ENCODE results near the gene PLEKHM1.
"Not testable (repeated sequence)": the region's sequence is repeated elsewhere in the genome, so short reads cannot be mapped to it uniquely, and the experiment has no call there.

PLEKHM1 gene

DNA sequence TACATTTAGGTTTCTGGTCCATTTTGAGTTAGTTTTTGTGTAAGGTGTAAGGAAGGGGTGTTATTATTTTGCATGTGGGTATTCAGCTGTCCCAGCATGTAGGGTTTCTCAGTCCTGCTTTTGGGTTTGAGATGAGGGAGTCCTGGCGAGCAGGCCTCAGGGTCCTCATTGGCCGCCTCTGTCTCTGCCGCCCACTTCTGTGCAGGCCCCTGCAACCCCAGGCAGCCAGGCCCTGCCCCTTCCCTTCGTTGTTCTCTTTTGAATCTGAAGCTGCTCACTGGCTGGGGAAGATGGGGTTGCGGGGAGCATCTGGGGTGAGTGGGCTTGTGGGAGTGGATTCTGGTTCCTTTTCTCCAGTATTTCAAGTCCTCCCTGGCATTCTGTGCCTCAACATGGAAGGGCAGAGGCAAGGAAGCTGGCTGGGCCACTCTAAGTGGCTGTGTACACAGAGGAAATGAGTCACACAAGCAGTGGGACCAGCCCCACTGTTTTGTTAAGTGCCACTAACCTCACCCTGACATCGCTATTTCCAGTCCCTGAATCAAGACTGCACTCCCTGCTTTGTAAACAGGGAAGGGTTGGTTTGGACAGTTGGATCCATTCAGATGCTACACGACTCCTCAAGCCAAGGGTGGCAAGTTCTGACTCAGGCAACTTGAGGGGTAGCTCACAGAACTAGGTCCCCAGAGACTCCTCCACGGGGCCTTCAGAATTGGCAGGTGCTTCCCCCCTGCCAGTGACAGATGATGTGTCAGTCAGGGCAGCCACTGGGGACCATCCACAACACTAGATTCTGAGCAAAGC lies 28.8 kb downstream of the PLEKHM1 start:
- not testable (repeated sequence) for H3K4me3 ChIP-seq (ENCODE audit: low read depth, low read length)

DNA sequence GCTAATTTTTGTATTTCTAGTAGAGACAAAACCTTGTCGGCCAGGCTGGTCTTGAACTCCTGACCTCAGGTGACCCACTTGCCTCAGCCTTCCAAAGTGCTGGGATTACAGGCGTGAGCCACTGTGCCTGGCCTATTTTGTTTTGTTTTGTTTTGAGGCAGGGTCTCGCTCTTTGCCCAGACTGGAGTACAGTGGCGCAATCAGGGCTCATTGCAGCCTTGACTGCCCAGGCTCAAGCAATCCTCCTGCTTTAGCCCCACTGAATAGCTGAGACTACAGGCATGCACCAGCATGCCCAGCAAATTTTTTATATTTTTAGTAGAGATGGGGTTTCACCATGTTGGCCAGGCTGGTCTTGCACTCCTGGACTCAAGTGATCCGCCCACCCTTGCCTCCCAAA lies 30.1 kb downstream of the PLEKHM1 start:
- H3K4me3 ChIP-seq (ENCODE audit: low read depth, low read length) = not testable (repeated sequence)

DNA sequence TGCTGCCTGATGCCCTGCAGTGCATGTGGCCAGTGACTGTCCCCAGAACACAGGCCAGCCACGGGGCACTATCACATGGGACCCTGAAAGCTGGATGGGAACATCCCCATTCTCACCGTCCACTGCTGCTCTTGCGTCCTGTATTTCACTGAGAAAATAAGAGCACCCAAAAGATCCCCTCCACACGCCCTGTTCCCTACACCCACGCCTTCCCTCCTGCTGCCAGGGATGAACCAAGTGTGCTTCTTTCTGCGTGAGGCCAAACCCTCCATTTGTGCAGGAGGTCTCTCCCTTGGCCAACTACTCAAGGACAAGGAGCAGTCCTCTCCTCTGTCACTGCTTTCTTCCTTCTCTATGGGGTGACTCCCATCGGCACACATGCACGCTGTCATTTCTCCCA lies 36.2 kb downstream of the PLEKHM1 start:
- H3K4me3 ChIP-seq (ENCODE audit: low read depth, low read length) = not testable (repeated sequence)

DNA sequence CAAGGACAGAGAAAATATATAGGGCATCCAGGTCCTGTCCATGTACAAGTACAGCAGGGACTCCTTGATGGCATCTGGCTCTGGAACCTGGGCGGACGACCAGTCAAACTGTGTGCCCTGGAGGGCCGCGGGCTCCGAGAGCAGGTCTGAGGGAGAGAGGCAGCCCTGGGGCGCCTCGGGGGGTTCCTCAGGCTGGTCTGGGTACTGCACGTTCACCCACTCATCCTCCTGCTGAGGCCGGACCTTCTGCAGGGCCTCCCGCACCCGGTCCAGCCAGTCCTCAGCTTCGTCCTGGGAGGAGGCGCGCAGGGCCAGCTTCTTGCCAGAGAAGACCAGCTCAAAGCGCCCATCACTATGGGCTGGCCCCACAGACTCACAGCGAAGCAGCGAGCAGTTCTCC lies 36.8 kb downstream of the PLEKHM1 start:
- not testable (repeated sequence) for H3K4me3 ChIP-seq (ENCODE audit: low read depth, low read length)

DNA sequence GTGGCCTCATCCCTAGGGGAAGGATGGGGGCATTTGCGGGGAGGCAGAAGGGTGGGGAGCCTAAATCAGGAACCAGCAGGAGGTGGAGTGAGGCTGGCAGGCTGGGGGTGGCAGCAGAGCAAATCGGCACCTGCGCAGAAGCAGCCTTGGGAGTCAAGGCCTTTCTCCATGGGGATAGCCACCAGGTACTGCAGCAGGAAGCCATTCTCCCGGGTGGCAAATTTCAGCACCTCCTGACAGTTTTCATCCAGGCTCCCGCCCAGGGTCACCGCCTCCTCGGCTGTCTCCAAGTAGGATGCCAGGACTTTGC lies 37.3 kb downstream of the PLEKHM1 start:
- H3K4me3 ChIP-seq (ENCODE audit: low read depth, low read length) = not testable (repeated sequence)

DNA sequence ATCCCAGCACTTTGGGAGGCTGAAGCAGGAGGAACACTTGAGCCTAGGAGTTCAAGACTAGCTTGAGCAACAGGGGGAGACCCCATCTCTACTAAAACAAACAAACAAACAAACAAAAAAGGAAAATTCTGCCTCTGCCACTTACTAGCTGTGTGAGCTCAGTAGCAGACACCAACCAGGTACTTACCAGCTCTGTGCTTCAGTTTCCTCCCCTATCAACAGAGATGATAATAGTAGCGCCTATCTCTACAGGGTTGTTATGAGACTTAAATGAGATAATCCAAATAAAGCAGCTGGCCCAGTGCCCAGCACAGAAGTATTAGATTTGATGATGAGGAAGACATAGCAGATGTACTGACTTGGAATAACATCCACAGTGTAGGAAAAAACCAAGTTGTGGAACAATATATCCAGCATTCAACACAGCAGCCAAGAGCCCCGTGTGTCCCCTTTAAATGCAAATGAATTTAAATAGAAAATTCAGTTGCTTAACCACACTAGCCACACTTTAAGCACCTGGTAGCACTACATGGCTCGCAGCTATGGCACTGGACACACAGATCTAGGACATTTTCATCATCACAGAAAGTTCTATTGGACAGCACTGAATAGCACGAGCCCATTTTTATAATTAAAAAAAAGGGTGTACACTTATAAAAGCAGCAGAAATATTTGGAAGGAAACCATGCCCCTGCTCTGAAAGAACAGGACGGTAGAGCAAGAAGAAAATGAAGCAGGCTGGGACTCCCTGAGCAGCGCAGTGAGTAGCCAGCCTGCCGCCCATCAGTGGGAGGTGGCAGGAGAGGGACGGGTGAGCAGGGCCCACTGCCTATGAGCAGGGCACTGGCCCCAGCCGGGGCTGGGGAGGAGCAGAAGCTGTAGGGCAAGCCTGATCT lies 37.9 kb downstream of the PLEKHM1 start:
- not testable (repeated sequence) for H3K4me3 ChIP-seq (ENCODE audit: low read depth, low read length)

DNA sequence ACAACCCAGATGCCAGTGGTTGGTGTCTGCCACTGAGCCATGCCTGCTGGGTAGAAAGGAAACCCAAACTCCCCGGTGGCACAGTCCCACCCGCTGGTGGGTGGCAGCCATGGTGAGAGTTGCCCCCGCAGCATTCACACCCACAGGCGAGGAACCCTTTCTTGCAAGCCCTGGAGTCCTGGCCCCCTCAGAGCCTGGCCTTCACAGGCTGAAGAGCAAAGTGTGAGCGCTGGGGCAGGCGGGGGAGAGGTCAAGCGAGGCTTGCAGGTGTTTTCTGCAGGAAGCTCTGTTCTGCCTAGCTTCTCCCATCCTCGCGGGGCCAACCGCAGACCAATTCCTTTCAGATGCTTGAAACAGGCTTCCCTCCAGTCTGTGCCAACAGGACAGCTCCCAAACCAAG lies 38.9 kb downstream of the PLEKHM1 start:
- H3K4me3 ChIP-seq (ENCODE audit: low read depth, low read length) = not testable (repeated sequence)

DNA sequence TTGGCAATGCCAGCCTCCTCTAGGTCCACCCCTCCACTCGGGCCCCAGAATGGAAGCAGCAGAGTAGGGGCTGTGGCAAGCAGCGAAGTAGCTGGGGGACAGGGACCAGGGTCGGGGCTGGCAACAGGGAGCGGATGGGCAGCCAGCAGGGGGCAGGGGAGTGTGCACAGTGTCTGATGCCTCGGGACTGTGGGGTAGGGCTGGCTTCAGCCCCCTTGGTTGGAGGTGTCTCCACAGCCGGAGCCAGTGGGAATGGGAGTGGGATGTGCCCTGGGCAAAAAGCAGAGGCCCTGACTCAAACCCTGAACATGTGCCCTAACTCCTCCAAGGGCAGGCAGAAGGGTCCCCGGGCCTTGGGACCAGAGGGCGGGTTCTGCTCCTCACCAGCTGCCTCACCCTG lies 39.4 kb downstream of the PLEKHM1 start:
- no peak overlapping the region for H3K4me3 ChIP-seq (ENCODE audit: low read depth, low read length)

DNA sequence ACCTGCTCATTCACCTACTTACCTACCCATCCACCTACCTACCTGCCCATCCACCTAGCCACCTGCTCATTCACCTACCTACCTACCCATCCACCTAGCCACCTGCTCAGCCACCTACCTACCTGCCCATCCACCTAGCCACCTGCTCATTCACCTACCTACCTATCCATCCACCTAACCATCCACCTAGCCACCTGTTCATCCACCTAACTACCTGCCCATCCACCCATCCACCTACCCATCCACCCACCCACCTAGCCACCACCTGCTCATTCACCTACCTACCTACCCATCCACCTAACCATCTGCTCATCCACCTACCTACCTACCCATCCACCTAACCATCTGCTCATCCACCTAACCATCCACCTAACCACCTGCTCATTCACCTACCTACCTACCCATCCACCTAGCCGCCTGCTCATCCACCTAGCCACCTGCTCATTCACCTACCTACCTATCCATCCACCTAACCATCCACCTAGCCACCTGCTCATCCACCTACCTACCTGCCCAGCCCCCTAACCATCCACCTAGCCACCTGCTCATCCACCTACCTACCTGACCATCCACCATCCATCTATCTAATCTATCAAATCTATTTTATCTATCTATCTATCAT lies 40.7 kb downstream of the PLEKHM1 start:
- H3K4me3 ChIP-seq (ENCODE audit: low read depth, low read length) = not testable (repeated sequence)

DNA sequence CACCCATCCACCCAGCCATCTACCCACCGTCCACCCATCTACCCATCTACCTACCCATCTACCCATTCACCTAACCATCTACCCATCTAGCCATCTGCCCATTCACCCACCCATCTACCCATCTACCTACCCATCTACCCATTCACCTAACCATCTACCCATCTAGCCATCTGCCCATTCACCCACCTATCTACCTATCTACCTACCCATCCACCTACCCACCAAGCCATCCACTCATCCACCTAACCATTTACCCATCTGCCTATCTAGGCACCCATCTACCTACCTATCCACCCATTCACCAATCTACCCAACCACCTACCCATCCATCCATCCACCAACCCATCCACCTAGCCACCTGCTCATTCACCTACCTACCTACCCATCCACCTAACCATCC lies 41.3 kb downstream of the PLEKHM1 start:
- not testable (repeated sequence) for H3K4me3 ChIP-seq (ENCODE audit: low read depth, low read length)

DNA sequence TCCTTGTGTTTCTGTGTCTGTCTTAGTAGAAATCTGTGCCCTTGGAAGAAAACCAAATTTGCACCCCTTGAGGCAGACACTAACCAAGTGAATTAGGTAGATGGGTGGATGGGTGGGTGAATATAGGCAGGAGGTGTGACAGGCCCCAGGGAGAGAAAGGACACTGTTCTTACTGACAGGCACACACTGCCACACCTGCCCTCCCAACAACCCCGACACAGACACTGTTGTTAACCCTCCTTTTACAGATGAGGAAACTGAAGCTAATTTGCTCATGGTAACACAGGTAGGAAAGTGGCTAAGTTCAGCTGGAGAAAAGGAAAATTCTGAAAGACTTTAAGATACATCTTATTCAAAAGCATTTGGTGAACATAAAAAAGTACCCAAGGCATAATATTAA lies 42.0 kb downstream of the PLEKHM1 start:
- not testable (repeated sequence) for H3K4me3 ChIP-seq (ENCODE audit: low read depth, low read length)

DNA sequence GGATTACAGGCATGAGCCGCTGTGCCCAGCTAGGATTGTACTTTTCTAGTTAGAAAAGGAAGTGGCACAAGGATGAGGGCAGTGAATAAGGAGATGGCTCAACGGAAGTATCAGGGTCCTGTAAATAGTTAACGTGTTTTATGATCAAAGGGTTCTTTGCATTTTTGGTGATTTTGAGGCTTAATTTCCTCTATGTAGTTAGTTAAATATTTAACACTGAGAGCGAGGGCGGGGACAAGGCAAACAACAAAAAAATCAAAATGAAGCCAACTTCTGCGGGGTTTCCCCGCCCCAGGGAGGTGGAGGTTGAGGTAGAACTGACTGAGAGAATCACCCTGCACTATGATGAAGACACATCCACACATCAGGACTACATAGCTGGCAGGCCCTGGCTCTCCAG lies 42.5 kb downstream of the PLEKHM1 start:
- not testable (repeated sequence) for H3K4me3 ChIP-seq (ENCODE audit: low read depth, low read length)

DNA sequence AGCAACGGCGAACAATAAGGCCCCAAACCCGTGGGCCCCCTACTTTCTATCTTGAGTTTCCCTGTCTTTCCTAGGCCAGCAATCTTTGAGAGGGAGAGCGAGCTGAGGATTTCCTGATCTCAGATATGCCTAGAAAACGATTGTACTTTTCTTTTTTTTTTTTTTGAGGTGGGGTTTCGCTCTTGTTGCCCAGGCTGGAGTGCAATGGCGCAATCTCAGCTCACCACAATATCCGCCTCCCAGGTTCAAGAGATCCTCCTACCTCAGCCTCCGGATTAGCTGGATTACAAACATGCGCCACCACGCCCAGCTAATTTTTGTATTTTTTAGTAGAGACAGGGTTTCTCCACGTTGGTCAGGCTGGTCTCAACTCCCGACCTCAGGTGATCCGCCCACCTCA lies 42.9 kb downstream of the PLEKHM1 start:
- H3K4me3 ChIP-seq (ENCODE audit: low read depth, low read length) = not testable (repeated sequence)

DNA sequence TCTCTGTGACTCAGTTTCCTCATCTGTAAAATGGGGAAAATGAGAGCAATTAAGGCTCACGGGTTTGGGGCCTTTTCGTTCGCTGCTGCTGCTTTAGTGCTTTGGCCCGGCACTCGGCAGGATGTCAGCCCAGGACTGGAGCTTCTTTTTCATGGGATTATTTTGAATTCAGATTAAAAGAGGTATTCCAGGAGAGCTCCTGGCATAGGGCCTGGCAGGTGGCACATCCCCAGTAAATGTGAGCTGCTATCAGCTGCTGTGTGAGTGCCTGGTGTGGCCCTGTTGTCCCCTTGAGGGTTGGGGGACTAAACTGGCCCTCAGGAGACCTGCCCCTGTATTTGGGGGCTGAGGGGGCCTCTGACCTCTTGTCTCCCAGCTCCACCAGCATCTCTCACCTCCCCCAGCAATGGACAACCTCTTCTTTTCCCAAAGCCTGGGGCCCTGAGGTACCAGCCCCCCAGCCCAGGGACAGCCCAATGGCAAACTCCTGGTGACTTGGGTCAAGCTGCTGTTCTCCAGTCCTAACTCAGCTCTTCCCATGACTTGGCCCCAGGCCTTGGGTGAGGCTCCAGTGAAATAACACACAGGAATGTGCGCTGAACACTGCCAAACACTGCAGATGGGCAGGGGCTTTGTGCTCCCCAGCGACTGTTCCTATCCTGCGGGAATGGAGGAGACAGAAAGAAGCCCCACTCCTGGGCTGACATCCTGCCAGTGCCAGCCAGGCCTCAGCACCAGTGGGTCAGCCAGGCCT lies 43.5 kb downstream of the PLEKHM1 start:
- not testable (repeated sequence) for H3K4me3 ChIP-seq (ENCODE audit: low read depth, low read length)

DNA sequence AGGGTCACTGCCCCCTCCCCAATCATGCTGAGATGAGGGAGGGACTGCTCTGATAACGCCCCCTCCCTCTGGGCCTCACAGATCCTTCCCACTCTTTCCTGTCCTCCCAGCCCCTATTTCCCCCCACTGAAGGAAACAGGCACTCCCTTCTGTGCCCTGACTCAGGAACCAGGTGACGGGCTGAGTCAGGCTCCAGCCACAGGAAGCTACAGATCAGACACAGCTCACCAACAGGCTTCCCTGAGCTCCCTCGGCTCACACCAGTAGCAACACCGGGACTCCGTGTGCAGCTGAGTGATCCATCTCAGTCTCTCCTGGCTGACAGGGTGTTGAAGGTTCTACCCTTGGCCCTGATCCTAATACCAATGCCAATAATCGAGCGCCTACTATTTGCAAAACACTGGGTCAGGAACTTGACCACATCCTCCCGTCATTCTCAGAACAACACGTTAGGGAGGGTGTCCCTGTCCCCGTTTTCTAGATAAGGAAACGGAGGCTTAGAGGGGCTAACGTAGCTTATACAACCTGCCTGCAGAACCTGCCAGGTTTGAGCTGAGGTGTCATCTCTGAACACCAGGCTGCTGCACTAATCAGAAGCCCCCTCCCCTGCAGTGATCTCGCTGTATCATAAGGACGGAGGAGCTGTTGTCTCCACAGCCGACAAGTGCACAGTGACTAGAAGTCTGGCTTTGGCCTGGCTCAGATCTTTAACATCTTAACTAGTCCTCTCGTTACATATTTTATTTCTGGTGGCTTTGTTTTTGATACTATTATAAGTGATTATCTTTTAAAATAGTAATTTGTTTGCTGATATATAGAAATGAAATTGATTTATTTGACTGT lies 44.4 kb downstream of the PLEKHM1 start:
- H3K4me3 ChIP-seq (ENCODE audit: low read depth, low read length) = not testable (repeated sequence)

DNA sequence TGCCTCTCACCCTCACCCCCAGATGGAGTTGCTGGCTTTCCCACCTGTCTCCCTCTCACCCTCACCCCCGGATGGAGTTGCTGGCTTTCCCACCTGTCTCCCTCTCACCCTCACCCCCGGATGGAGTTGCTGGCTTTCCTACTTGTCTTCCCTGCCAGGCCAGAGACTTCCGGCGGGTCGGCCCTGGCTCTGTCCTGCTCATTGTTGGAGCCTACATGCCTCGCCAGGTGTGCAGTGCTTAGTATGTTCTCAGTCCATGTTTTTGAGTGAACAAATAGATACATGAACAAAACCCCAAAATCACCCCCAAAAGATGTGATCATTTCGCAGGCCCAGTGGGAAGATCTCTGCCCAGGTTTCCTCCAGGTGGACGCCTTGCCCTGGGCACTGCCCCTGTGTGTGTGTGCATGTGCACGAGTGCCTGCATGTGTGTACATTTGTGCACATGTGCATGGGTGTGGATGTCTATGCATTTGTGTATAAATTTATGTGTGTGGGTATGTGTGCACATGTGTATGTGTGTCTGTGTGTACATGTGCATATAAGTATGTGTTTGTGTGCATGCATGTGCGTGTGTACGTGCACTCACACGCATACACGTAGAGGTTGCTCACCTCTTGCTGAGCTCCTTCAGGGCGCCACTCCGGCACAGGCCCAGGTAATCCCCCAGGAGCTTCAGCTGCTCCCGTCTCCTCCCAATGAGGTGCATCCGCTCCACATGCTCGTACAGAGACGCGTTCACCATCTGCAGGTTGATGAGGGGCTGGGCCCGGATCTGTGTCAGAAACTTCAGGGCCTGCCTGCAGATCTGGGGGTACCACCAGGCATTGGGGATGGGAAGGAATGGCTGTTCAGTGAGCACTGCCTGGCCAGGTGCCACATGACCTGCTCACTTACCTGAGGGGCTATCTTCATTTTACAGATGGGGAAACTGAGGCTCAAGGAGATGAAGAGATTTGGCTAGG lies 45.4 kb downstream of the PLEKHM1 start:
- H3K4me3 ChIP-seq (ENCODE audit: low read depth, low read length) = not testable (repeated sequence)

DNA sequence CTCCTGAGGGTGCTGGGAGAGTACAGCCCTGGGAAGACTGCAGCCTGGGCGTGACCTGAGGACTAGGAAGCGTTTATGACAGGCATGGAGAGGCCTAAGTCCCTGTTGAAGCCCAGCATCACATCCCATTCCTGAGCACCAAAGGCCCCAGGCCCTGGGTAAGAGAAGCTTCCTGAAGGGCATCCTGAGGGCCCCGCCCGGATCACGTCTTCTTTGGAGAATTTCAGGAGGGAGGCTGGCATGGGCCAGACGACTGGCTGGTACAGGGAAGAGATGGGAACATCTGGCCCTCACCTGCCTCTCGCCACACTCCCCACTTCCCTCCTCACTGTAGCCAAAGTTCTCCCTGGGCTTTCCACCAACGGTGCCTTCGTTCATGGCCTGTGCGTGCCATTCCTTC lies 46.2 kb downstream of the PLEKHM1 start:
- H3K4me3 ChIP-seq (ENCODE audit: low read depth, low read length) = not testable (repeated sequence)

DNA sequence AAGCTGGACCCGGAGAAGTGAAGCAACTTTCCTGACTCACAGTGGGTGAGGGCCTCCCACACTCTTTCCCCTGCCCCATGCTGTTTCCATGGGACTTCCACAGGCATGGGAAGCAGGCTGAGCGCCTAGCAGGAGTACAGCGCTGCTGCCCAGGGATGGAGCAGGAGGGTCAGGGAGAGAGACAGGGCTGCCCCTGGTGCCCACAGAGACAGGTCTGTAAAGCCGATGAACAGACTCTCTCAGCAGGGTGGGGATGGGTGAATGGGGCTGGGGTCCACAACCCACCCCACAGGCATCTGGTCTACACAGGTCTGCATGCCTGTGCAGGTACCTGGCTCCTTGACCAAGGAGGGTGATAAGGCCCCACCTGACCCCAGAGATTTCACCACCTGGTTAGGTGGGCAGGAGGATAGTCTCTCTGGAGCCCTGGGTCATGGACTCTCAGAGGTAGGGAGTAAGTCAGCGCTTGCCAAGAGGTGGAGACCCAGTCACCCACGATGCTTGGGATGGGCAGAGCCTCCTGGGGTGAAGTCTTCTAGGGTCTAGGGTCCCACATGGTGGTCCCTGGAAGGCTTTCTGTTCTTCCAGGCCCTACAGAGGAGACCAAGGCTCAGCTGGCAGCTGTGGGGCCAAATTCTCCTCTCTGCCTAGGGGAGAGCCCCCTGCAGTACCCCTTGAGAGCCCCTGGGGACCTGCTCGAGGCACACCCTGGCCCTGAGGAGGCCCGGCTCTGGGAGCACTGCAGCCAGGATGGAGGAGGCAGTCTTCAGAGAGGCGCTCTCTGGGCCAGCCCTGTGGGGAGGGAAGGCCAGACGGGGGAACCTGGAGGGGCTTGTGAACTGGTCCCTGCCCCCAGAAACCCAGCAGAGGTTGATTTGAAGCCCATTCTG lies 46.9 kb downstream of the PLEKHM1 start:
- not testable (repeated sequence) for H3K4me3 ChIP-seq (ENCODE audit: low read depth, low read length)
